Measurements from ENCODE around the gene MT1E.

MT1E gene

DNA sequence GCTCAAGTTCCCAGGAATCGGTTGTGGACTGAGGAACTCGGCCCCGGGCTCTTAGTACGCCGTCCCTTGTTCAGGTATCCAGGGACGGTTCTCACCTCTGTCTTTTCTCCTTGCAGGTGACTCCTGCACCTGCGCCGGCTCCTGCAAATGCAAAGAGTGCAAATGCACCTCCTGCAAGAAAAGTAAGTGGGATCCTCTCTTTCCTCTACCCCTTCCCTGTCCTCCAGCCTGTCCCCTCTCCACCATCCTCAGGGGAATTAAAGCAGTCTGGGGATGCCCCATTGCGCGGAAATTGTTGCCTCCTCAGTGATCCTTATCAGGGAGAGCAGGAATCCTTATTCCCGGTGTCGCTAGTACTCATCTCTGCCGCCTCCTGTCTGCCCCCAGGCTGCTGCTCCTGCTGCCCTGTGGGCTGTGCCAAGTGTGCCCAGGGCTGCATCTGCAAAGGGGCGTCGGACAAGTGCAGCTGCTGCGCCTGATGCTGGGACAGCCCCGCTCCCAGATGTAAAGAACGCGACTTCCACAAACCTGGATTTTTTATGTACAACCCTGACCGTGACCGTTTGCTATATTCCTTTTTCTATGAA is 16.6 kb upstream of the MT1E start:
- no peak for ATAC-seq (replicated peaks; ENCODE audit: extremely low read depth, poor library complexity, severe bottlenecking)

DNA sequence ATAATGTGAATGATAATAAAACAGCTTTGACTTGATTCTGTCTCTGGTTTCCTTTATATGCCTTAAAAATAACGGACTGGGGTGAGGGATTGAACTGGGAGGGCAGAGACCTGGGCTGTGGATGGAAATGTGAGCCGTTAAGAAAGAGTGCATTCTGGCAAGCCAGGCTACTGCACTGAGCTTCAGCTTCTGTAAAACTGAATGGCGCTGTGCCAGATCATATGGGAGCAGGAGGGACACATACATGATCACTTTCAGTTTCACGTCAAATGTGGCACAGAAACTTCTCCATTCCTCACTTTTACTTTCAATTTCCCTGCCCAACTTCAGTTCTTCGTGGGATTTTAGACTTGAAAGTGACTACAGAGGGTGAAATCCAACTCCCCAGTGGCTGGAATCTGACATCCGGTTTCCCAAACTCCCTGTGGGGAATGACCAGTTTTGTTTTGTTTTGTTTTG is 16.1 kb upstream of the MT1E start:
- H3K27ac Mint-ChIP-seq (ENCODE audit: low read depth), result peak overlapping the region; percentile 91
- peak; percentile 57 for ATAC-seq (replicated peaks; ENCODE audit: extremely low read depth, poor library complexity, severe bottlenecking)
- no peaks in the 10 kb centered on the region for H3K27me3 Mint-ChIP-seq
- DNase-seq (ENCODE audit: low spot score in 2 of 2), result peak in 1 of 2 donors; percentile 59
- peaks cover 5% of the 10 kb centered on the region for H3K36me3 Mint-ChIP-seq (ENCODE audit: insufficient read depth)
- peaks cover 51% of the 10 kb centered on the region for H3K4me1 Mint-ChIP-seq
- peak overlapping the region; percentile 98 for H3K4me3 Mint-ChIP-seq
- H3K9me3 Mint-ChIP-seq, result no peaks in the 10 kb centered on the region

More for the DNA sequence above, 16.6 kb upstream of the MT1E start:
- peaks cover 51% of the 10 kb centered on the region for H3K4me1 Mint-ChIP-seq
- no peaks in the 10 kb centered on the region for H3K9me3 Mint-ChIP-seq
- H3K27ac Mint-ChIP-seq (ENCODE audit: low read depth), result peak overlapping the region; percentile 91
- H3K4me3 Mint-ChIP-seq, result peak overlapping the region; percentile 98
- H3K27me3 Mint-ChIP-seq, result no peaks in the 10 kb centered on the region
- DNase-seq (ENCODE audit: low spot score in 2 of 2), result no peak
- peaks cover 5% of the 10 kb centered on the region for H3K36me3 Mint-ChIP-seq (ENCODE audit: insufficient read depth)

DNA sequence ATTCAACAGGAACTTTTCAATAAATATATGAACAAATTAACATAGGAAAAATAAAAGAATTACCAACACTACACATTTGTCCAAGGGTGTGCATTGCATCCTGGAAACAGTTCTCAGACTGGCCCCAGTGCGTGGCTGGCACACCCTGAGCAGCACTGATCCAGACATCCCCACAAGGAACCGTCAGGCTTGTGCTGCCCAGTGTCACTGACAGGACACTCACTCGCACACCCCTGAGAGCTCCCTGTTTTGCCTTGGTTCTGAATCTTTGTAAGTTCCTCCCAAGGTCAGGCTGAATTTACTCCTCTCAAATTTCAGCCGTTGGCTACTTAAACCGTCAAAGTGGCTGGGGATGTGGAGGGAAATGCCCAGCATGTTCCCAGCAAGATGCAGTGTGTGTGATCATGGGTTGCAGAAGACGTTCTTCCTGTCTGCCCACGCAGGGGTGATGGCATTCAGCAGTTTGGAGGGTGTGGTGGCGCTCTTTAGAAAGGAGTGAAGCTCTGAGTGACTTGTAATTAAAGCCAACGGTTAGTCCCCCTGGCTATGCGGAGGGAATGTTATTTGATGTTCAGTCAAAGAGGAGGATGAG is 15.5 kb upstream of the MT1E start:
- H3K4me1 Mint-ChIP-seq, result peaks cover 51% of the 10 kb centered on the region
- peak overlapping the region; percentile 98 for H3K4me3 Mint-ChIP-seq
- DNase-seq (ENCODE audit: low spot score in 2 of 2) (peak in 1 of 2 donors; percentile 66), ATAC-seq (replicated peaks; ENCODE audit: extremely low read depth, poor library complexity, severe bottlenecking) (peak; percentile 66)
- H3K27me3 Mint-ChIP-seq, result no peaks in the 10 kb centered on the region
- H3K27ac Mint-ChIP-seq (ENCODE audit: low read depth), result peak overlapping the region; percentile 91
- no peaks in the 10 kb centered on the region for H3K9me3 Mint-ChIP-seq
- peaks cover 5% of the 10 kb centered on the region for H3K36me3 Mint-ChIP-seq (ENCODE audit: insufficient read depth)

DNA sequence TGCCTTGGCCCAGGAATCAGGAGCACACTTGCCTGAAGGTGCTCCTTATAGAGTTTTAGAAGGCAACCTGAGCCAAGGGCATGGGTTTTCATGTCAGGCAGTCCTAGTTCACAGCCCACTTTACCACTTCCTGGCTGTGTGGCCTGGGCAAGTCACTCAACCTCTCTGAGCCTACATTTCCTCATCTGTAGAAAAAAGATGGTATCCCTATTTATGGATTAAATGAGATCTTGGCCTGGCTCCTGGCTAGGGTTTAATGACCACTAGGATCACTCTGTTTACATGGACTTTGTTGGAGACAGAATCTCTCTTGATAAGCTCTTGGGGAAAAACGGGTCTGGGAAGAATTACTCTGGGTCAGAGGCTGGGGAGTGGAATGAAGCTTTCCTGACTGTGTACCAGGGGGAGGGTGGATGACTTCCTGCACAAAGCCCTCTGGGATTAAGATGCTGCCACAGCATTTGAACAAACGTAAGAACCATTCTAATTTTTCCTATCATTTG is 14.9 kb upstream of the MT1E start:
- peaks cover 51% of the 10 kb centered on the region for H3K4me1 Mint-ChIP-seq
- ATAC-seq (replicated peaks; ENCODE audit: extremely low read depth, poor library complexity, severe bottlenecking), result peak; percentile 29
- H3K4me3 Mint-ChIP-seq, result peak overlapping the region; percentile 98
- no peaks in the 10 kb centered on the region for H3K9me3 Mint-ChIP-seq
- H3K27me3 Mint-ChIP-seq, result no peaks in the 10 kb centered on the region
- H3K27ac Mint-ChIP-seq (ENCODE audit: low read depth), result peak overlapping the region; percentile 91
- H3K36me3 Mint-ChIP-seq (ENCODE audit: insufficient read depth), result peaks cover 5% of the 10 kb centered on the region
- no peak for DNase-seq (ENCODE audit: low spot score in 2 of 2)

DNA sequence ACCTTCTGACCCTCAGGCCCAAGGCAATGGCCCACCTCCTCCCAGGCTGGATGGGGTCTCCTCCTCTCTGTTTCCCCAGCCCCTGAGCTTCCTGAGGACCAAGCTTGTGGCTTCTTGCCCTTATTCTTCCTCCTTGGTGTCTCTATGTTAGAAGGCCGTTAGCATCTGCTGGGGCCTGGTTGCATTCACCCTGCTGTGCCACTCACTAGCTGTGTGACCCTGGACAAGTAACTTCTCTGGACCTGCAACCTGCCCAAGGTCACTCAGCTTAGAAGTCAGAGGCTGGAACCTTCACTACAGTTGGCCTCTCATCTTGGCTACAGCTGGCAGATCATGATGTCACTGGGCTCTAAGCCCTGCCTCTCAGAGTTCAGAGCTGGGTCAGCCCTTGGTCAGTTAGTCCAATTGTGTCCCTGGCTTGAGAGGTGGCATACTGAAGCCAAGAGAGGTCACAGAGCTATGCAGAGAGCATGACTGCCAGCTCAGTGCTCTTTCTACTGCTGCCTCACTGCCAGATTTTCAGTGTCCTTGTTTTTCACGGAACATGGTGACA is 14.2 kb upstream of the MT1E start:
- DNase-seq (ENCODE audit: low spot score in 2 of 2) (no peak), ATAC-seq (replicated peaks; ENCODE audit: extremely low read depth, poor library complexity, severe bottlenecking) (no peak)
- H3K36me3 Mint-ChIP-seq (ENCODE audit: insufficient read depth), result peaks cover 5% of the 10 kb centered on the region
- peak overlapping the region; percentile 98 for H3K4me3 Mint-ChIP-seq
- peaks cover 46% of the 10 kb centered on the region for H3K4me1 Mint-ChIP-seq
- H3K27ac Mint-ChIP-seq (ENCODE audit: low read depth), result peak overlapping the region; percentile 91
- no peaks in the 10 kb centered on the region for H3K27me3 Mint-ChIP-seq
- no peaks in the 10 kb centered on the region for H3K9me3 Mint-ChIP-seq

DNA sequence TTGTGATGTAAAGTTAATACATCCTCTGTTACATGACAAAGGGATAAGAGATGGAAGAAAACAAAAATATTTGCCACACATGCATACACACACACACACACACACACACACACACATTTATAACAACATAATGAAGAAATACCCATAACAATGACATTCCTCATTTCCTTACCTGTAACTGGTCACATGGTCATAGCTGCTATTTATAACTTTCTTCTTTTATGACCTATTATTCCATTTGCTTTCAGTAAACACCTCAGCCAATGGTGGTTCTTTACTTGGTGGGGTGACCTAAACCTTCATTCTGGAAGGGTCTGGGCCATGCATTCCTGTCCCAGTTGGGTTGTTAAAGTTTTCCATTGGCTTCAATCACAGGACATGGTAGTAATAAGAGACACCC is 11.9 kb upstream of the MT1E start:
- Mint-ChIP-seq H3K27ac (ENCODE audit: low read depth) (peak overlapping the region; percentile 64), H3K4me3 (no peak overlapping the region), H3K4me1 (peaks cover 27% of the 10 kb centered on the region), H3K9me3 (no peaks in the 10 kb centered on the region), H3K36me3 (ENCODE audit: insufficient read depth) (peaks cover 3% of the 10 kb centered on the region), H3K27me3 (peaks cover 14% of the 10 kb centered on the region)
- ATAC-seq (replicated peaks; ENCODE audit: extremely low read depth, poor library complexity, severe bottlenecking) (no peak), DNase-seq (ENCODE audit: low spot score in 2 of 2) (no peak)

DNA sequence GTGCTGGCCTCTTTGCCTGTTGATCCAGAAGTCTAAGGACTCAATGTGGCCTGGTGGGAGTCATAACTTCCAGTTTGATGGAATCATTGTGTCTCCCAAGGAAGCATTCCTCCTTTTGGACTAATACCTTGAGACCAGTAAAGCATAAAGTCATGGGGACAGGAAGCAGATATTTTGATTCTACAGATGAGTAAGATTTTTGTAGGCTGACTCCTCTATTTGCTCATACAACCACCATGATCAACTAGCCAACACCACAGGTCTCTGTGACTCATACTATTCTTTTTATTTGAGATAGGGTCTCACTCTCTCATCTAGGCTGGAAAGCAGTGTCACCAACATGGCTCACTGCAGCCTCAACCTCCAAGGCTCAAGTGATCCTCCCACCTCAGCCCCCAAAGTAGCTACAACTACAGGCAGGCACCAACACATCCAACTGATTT is 11.0 kb upstream of the MT1E start:
- DNase-seq (ENCODE audit: low spot score in 2 of 2) (no peak), ATAC-seq (replicated peaks; ENCODE audit: extremely low read depth, poor library complexity, severe bottlenecking) (no peak)
- H3K9me3 Mint-ChIP-seq, result no peaks in the 10 kb centered on the region
- H3K36me3 Mint-ChIP-seq (ENCODE audit: insufficient read depth), result no peaks in the 10 kb centered on the region
- no peak overlapping the region for H3K4me3 Mint-ChIP-seq
- H3K27ac Mint-ChIP-seq (ENCODE audit: low read depth), result no peak overlapping the region
- peaks cover 14% of the 10 kb centered on the region for H3K27me3 Mint-ChIP-seq
- peaks cover 18% of the 10 kb centered on the region for H3K4me1 Mint-ChIP-seq

DNA sequence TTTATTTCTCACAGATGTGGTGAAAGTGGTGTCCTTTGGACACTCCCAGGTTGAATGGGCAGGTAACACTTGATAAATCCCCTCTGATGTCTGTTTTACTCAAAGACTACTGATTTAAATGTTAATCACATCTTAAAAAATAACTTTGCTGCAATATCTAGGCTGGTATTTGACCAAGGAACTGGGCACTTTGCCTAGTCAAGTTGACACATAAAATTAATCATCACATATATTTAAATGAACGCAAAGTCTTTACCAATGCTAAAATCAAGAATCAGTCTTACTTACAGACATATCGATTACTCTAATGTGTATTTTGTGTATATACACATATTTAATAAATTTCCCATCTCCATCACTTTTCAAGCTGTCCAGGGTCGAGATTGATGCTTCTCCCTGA is 10.2 kb upstream of the MT1E start:
- H3K27ac Mint-ChIP-seq (ENCODE audit: low read depth), result no peak overlapping the region
- no peaks in the 10 kb centered on the region for H3K9me3 Mint-ChIP-seq
- peaks cover 14% of the 10 kb centered on the region for H3K27me3 Mint-ChIP-seq
- H3K4me3 Mint-ChIP-seq, result no peak overlapping the region
- H3K4me1 Mint-ChIP-seq, result peaks cover 12% of the 10 kb centered on the region
- ATAC-seq (replicated peaks; ENCODE audit: extremely low read depth, poor library complexity, severe bottlenecking), result no peak
- H3K36me3 Mint-ChIP-seq (ENCODE audit: insufficient read depth), result no peaks in the 10 kb centered on the region
- no peak for DNase-seq (ENCODE audit: low spot score in 2 of 2)

DNA sequence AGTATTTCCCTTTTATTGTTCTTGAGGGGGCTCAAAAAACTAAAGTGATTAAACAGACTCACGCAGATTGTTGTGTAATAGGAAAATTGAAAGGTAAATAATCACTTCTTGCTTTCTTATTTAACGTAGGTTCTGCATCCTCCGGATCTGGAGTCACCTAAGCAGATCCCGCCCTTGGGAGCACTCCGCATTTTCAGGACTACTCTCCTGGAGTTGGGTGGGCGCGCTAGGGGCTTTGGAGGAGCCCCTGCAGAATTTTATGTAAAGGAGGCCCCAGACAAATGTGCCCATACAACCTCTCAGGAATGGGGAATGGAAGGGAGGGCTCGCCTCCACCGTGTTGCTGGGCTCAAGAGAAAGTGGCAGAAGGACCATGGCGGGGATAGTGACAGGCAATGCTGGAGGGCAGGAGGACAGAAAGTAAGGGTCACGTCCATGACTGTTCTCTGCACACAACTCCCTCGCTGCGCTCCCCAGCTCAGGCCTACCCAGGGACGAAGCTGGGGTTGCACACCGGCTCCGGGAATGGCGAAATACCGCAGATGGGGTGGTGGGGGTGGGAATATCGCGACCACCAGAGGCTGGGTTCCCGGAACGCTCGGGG is 8.9 kb upstream of the MT1E start:
- H3K4me3 Mint-ChIP-seq, result peak overlapping the region; percentile 44
- ATAC-seq (replicated peaks; ENCODE audit: extremely low read depth, poor library complexity, severe bottlenecking), result no peak
- no peak for DNase-seq (ENCODE audit: low spot score in 2 of 2)
- H3K27ac Mint-ChIP-seq (ENCODE audit: low read depth), result no peak overlapping the region
- H3K27me3 Mint-ChIP-seq, result peaks cover 14% of the 10 kb centered on the region
- no peaks in the 10 kb centered on the region for H3K9me3 Mint-ChIP-seq
- H3K4me1 Mint-ChIP-seq, result no peaks in the 10 kb centered on the region
- H3K36me3 Mint-ChIP-seq (ENCODE audit: insufficient read depth), result no peaks in the 10 kb centered on the region

DNA sequence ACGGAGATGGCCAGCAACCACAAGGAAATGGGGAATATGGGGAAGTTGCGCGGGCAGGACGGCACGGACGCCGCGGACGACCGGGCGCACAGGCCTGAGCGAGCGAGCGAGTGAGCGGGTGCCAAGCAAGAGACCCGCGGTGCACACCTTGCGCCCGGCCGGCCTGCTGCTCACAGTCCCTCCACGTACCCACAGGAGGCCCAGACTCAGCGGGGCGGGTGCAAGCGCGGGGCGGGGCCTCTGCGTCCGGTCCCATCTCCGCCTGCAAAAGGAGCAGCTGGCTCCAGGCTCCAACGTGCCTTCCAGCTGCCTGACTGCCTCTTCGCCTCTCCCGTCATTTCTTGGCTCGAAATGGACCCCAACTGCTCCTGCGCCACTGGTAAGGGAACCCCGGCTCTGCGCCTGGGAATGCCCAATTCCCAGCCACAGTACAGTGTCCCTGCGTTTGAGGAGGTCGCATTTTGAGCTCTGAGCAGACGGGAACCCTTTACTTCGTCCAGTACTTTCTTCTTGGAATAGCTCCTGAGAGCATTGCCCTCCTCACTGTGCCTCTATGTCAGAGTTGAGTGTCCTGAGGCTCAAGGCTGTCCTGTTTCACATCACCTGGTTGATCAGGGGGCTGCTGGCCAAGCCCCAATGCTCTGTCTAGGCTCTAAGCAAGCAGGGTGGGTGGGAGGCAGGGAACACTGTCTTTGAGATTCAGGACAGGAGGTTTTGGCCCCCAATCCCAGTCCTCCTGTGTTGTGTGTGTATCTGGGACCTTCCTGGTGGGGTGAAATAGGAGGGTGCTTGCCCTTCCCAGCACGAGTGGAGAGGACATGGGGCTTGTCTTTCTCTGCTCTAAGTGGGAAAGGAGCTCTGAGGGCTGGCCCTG is 8.1 kb upstream of the MT1E start:
- no peaks in the 10 kb centered on the region for H3K9me3 Mint-ChIP-seq
- ATAC-seq (replicated peaks; ENCODE audit: extremely low read depth, poor library complexity, severe bottlenecking), result no peak
- no peaks in the 10 kb centered on the region for H3K36me3 Mint-ChIP-seq (ENCODE audit: insufficient read depth)
- H3K27ac Mint-ChIP-seq (ENCODE audit: low read depth), result no peak overlapping the region
- no peaks in the 10 kb centered on the region for H3K4me1 Mint-ChIP-seq
- DNase-seq (ENCODE audit: low spot score in 2 of 2), result no peak
- H3K27me3 Mint-ChIP-seq, result peaks cover 14% of the 10 kb centered on the region
- H3K4me3 Mint-ChIP-seq, result peak overlapping the region; percentile 53

DNA sequence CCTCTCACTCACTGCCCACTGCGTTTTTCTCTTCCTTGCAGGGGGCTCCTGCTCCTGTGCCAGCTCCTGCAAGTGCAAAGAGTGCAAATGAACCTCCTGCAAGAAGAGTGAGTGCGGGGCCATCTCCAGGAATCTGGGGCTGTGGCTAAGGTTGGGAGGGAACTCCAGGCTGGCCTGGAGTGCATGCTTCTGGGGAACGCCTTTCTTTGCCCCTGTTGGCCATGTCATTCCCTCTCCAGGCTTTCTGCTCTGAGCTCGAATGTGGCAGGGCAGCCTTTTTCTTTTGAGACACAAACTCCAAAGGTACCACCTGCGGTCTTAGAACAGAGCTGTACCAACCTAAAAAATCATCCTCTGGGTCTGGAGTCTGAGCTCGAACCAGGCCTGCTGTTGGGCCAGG is 7.4 kb upstream of the MT1E start:
- DNase-seq (ENCODE audit: low spot score in 2 of 2) (no peak), ATAC-seq (replicated peaks; ENCODE audit: extremely low read depth, poor library complexity, severe bottlenecking) (no peak)
- Mint-ChIP-seq H3K27me3 (peaks cover 14% of the 10 kb centered on the region), H3K4me3 (no peak overlapping the region), H3K9me3 (no peaks in the 10 kb centered on the region), H3K36me3 (ENCODE audit: insufficient read depth) (no peaks in the 10 kb centered on the region), H3K27ac (ENCODE audit: low read depth) (no peak overlapping the region), H3K4me1 (no peaks in the 10 kb centered on the region)

DNA sequence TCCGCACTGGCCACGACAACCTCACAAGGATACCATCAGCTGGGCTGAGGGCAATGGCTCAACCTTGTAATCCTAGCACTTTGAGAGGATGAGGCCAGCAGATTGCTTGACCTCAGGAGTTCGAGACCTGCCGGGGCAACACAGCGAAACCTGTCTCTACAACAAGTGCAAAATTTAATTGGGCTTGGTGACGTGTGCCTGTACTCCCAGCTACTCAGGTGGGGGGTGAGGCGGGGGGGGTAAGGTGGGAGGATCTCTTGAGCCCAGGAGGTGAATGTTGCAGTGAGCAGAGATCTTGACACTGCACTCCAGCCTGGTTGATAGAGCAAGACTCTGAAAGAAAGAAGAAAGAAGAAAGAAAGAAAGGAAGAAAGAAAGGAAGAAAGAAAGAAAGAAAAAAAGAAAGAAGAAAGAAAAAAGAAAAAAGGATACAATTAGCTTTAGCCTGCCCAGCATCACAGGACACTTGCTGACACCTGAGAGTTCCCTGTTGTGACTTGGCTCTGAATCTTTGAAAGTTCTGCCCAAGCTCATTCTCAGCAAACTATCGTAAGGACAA is 5.2 kb upstream of the MT1E start:
- Mint-ChIP-seq H3K9me3 (no peaks in the 10 kb centered on the region), H3K4me1 (peaks cover 8% of the 10 kb centered on the region), H3K36me3 (ENCODE audit: insufficient read depth) (peaks cover 2% of the 10 kb centered on the region), H3K27ac (ENCODE audit: low read depth) (no peak overlapping the region), H3K27me3 (peaks cover 14% of the 10 kb centered on the region), H3K4me3 (no peak overlapping the region)
- ATAC-seq (replicated peaks; ENCODE audit: extremely low read depth, poor library complexity, severe bottlenecking) (no peak), DNase-seq (ENCODE audit: low spot score in 2 of 2) (no peak)

All from central memory CD8-positive, alpha-beta T cell (primary cell).